Muscle of arm (tissue), 12 donors: Measurements from ENCODE around the gene ZC3H7B. TPM values are rescaled to one million over a fixed set of nuclear protein-coding genes. Genes with fewer than 3 reads are reported as not detected.

Experiments
- DNase-seq: peaks from one replicate; pipeline ENCODE4 v3.0.0-alpha.2; 2013
- polyA plus RNA-seq, 12 donors: library from polyadenylated mRNA; unstranded; fragments of 120-200 nt; gene quantifications; one replicate each; pipeline ENCODE4 v1.2.1, GENCODE V29; 2013; ENCODE audit not compliant: insufficient read length in 12 of 12

The ZC3H7B gene
- polyA plus RNA-seq, 12 donors, result 32.3 to 57.9 (median 37.8) TPM; not detected in 1

- DNase-seq, result no peak
Observed at GRCh38 chr22:41354979-41355378, 53.7 kb downstream of the ZC3H7B start.

- no peak for DNase-seq
Observed at GRCh38 chr22:41355895-41356294, 54.6 kb downstream of the ZC3H7B start.

- no peak for DNase-seq
Observed at GRCh38 chr22:41356430-41357028, 55.2 kb downstream of the ZC3H7B start.

- no peak for DNase-seq
Observed at GRCh38 chr22:41357191-41357590, 55.9 kb downstream of the ZC3H7B start.

GRCh38 chr22:41358927-41359326, 57.6 kb downstream of the ZC3H7B start:
- DNase-seq, result no peak

GRCh38 chr22:41359376-41359775, 58.1 kb downstream of the ZC3H7B start:
- DNase-seq, result no peak

GRCh38 chr22:41360126-41360525, 58.8 kb downstream of the ZC3H7B start:
- DNase-seq, result no peak

GRCh38 chr22:41361716-41362310, 60.5 kb downstream of the ZC3H7B start:
- DNase-seq, result no peak

GRCh38 chr22:41362615-41363014, 61.3 kb downstream of the ZC3H7B start:
- no peak for DNase-seq

- DNase-seq, result no peak
Observed at GRCh38 chr22:41364233-41364632, 62.9 kb downstream of the ZC3H7B start.

- no peak for DNase-seq
Observed at GRCh38 chr22:41364955-41365354, 63.6 kb downstream of the ZC3H7B start.

GRCh38 chr22:41365425-41365824, 64.1 kb downstream of the ZC3H7B start:
- no peak for DNase-seq

GRCh38 chr22:41366323-41367029, 65.2 kb downstream of the ZC3H7B start:
- peak; percentile 14 for DNase-seq

GRCh38 chr22:41367039-41367679, 65.8 kb downstream of the ZC3H7B start:
- DNase-seq, result peak; percentile 87

GRCh38 chr22:41367680-41368542, 66.6 kb downstream of the ZC3H7B start:
- DNase-seq, result peak; percentile 44

- peak; percentile 20 for DNase-seq
Observed at GRCh38 chr22:41368543-41369423, 67.5 kb downstream of the ZC3H7B start.

GRCh38 chr22:41369424-41369745, 68.1 kb downstream of the ZC3H7B start:
- no peak for DNase-seq

GRCh38 chr22:41369837-41370236, 68.5 kb downstream of the ZC3H7B start:
- DNase-seq, result no peak

GRCh38 chr22:41377846-41378245, 76.5 kb downstream of the ZC3H7B start:
- no peak for DNase-seq

- no peak for DNase-seq
Observed at GRCh38 chr22:41380993-41381328, 79.6 kb downstream of the ZC3H7B start.
